CD14-positive monocyte (primary cell): Measurements from ENCODE around the gene CKS2. TPM values are rescaled to one million over a fixed set of nuclear protein-coding genes. Genes with fewer than 3 reads are reported as not detected.

Experiments
- DNase-seq, 3 donors: peaks; one replicate each; pipeline ENCODE4 v3.0.0-alpha.2; 2011 to 2022
- H2AFZ ChIP-seq: 2 replicates; pipeline ENCODE4 v1.6.0; 2012; ENCODE audit warnings: mild to moderate bottlenecking, low read depth, low read length, inconsistent platforms; ENCODE audit not compliant: insufficient read depth, poor library complexity, severe bottlenecking
- H3K27ac ChIP-seq, 2 donors: 1 replicate in 1 of 2; 2 replicates in 1 of 2; pipeline ENCODE4 v1.5.1; 2012 to 2013; ENCODE audit warnings: low read length in 2 of 2, control low read depth in 1 of 2, inconsistent platforms in 1 of 2, low read depth in 1 of 2, mild to moderate bottlenecking in 1 of 2
- H3K27me3 ChIP-seq, 2 donors: one replicate each; pipeline versions ENCODE4 v1.6.0 to v1.6.1; 2011 to 2013; ENCODE audit warnings: low read length in 2 of 2; ENCODE audit not compliant: control insufficient read depth in 2 of 2, insufficient read depth in 2 of 2
- H3K36me3 ChIP-seq, 2 donors: replicated peaks in 1 of 2; 1 replicate in 1 of 2; 2 replicates in 1 of 2; pipeline versions ENCODE4 v1.5.1 to v1.6.1; 2012 to 2013; ENCODE audit warnings: low read length in 2 of 2, control low read depth in 1 of 2, inconsistent platforms in 1 of 2, mild to moderate bottlenecking in 1 of 2; ENCODE audit not compliant: insufficient read depth in 2 of 2, control insufficient read depth in 1 of 2
- H3K4me1 ChIP-seq, 2 donors: 1 replicate in 1 of 2; 2 replicates in 1 of 2; pipeline versions ENCODE4 v1.5.1 to v1.6.1; 2012 to 2013; ENCODE audit warnings: low read length in 2 of 2, control low read depth in 1 of 2, inconsistent platforms in 1 of 2, mild to moderate bottlenecking in 1 of 2, moderate library complexity in 1 of 2; ENCODE audit not compliant: insufficient read depth in 2 of 2, control insufficient read depth in 1 of 2
- H3K4me2 ChIP-seq: replicated peaks from 2 replicates; pipeline ENCODE3; 2012; ENCODE audit warnings: low read length, moderate library complexity, mild to moderate bottlenecking; ENCODE audit not compliant: poor library complexity, severe bottlenecking; ENCODE audit errors: extremely low read depth
- H3K4me3 ChIP-seq, 3 experiments: fragments of 200-600 bp in 1 of 3; sonication (generic) in 1 of 3; replicated peaks in 1 of 3; 1 replicate in 2 of 3; 2 replicates in 1 of 3; pipeline ENCODE4 v1.5.1; 2011 to 2013; ENCODE audit warnings: low read length in 3 of 3, mild to moderate bottlenecking in 3 of 3, control low read depth in 2 of 3, low read depth in 2 of 3, inconsistent platforms in 1 of 3, moderate library complexity in 1 of 3
- H3K79me2 ChIP-seq: 2 replicates; pipeline ENCODE4 v1.6.0; 2012; ENCODE audit warnings: mild to moderate bottlenecking, control low read depth, inconsistent platforms, low read length, moderate library complexity; ENCODE audit not compliant: insufficient read depth
- H3K9ac ChIP-seq: 2 replicates; pipeline ENCODE4 v1.6.0; 2017; ENCODE audit warnings: low read length, mild to moderate bottlenecking; ENCODE audit not compliant: insufficient read depth, poor library complexity, severe bottlenecking
- H3K9me3 ChIP-seq, 2 donors: replicated peaks in 1 of 2; 1 replicate in 1 of 2; 2 replicates in 1 of 2; pipeline versions ENCODE4 v1.5.1 to v1.6.1; 2012 to 2013; ENCODE audit warnings: low read length in 2 of 2, control low read depth in 1 of 2; ENCODE audit not compliant: control insufficient read depth in 1 of 2, insufficient read depth in 1 of 2
- H4K20me1 ChIP-seq: 2 replicates; pipeline ENCODE4 v1.6.0; 2012; ENCODE audit warnings: mild to moderate bottlenecking, low read length, control low read depth, moderate library complexity; ENCODE audit not compliant: insufficient read depth
- H3K27ac Mint-ChIP-seq, 7 donors: one replicate each; pipeline ENCODE4 v1.8.0; 2020; ENCODE audit warnings: mild to moderate bottlenecking in 7 of 7, mixed read lengths in 7 of 7, moderate library complexity in 6 of 7, inconsistent platforms in 2 of 7
- H3K27me3 Mint-ChIP-seq, 3 donors: one replicate each; pipeline ENCODE4 v1.8.0; 2021 to 2022; ENCODE audit warnings: low read depth in 3 of 3, mild to moderate bottlenecking in 3 of 3, mixed read lengths in 3 of 3, moderate library complexity in 3 of 3, inconsistent platforms in 1 of 3
- H3K36me3 Mint-ChIP-seq, 2 donors: one replicate each; pipeline ENCODE4 v1.8.0; 2020; ENCODE audit warnings: mixed read lengths in 2 of 2, inconsistent platforms in 1 of 2, mild to moderate bottlenecking in 1 of 2
- H3K4me1 Mint-ChIP-seq: one replicate; pipeline ENCODE4 v1.8.0; 2020; ENCODE audit warnings: mild to moderate bottlenecking, mixed read lengths
- H3K4me3 Mint-ChIP-seq, 2 donors: one replicate each; pipeline ENCODE4 v1.8.0; 2020; ENCODE audit warnings: mild to moderate bottlenecking in 2 of 2, mixed read lengths in 2 of 2, moderate library complexity in 1 of 2
- H3K9me3 Mint-ChIP-seq, 7 donors: one replicate each; pipeline ENCODE4 v1.8.0; 2020 to 2022; ENCODE audit warnings: mixed read lengths in 7 of 7, mild to moderate bottlenecking in 6 of 7, moderate library complexity in 6 of 7, inconsistent platforms in 2 of 7
- WGBS: methylation state at CpG from one replicate; pipeline ENCODE4 v1.1.5; 2013; ENCODE audit warnings: missing lambda C conversion rate; ENCODE audit not compliant: insufficient coverage; 5-methylcytosine and 5-hydroxymethylcytosine counted together
- intact Hi-C, 2 donors: fragments of 100-400 bp; cut with micrococcal nuclease; formaldehyde crosslinking; loops; one replicate each; pipeline versions ENCODE4 v1.15.0 to v1.15.1; 2023
- polyA minus RNA-seq: library from RNA; depleted of rRNA, polyadenylated mRNA; stranded (reverse); fragments of >200 nt; gene quantifications from 2 replicates; pipeline ENCODE4 v1.2.3, GENCODE V29; 2012
- polyA plus RNA-seq, 3 donors: library from polyadenylated mRNA; depleted of rRNA in 1 of 3; unstranded in 2 of 3; stranded (reverse) in 1 of 3; fragments of 300-500 nt in 2 of 3; fragments of >200 nt in 1 of 3; fragmentation: Illumina TruSeq in 2 of 3; gene quantifications; 1 replicate in 2 of 3; 2 replicates in 1 of 3; pipeline ENCODE4 v1.2.3, GENCODE V29; 2012 to 2021
- total RNA-seq, 12 experiments: library from RNA in 1 of 12; stranded (reverse) in 1 of 12; fragments of 120-200 nt in 1 of 12; gene quantifications; one replicate each; pipeline ENCODE4 v1.2.4 and lab custom pipeline; 2013 to 2026; ENCODE audit warnings: mixed read lengths in 6 of 12, inconsistent platforms in 1 of 12
- TF ChIP-seq, protein P1 (sequence below): fragments of 200-600 bp; IDR thresholded peaks from one replicate; pipeline ENCODE4 v1.8.0; 2022; ENCODE audit warnings: antibody characterized with exemption, mild to moderate bottlenecking

Gene CKS2
- 29.0 TPM for total RNA-seq (2013)
- polyA plus RNA-seq, result 100 to 1,000 TPM in 1 of 3 donors, 10 to 100 TPM in 2; 12.3 to 142 (median 14.5) TPM
- 16.3 and 17.9 TPM in 2 replicates for polyA minus RNA-seq
- total RNA-seq (lab: John Stamatoyannopoulos, UW), result 13.8 to 32.6 (median 23.9) reads per million in 11 experiments

DNA sequence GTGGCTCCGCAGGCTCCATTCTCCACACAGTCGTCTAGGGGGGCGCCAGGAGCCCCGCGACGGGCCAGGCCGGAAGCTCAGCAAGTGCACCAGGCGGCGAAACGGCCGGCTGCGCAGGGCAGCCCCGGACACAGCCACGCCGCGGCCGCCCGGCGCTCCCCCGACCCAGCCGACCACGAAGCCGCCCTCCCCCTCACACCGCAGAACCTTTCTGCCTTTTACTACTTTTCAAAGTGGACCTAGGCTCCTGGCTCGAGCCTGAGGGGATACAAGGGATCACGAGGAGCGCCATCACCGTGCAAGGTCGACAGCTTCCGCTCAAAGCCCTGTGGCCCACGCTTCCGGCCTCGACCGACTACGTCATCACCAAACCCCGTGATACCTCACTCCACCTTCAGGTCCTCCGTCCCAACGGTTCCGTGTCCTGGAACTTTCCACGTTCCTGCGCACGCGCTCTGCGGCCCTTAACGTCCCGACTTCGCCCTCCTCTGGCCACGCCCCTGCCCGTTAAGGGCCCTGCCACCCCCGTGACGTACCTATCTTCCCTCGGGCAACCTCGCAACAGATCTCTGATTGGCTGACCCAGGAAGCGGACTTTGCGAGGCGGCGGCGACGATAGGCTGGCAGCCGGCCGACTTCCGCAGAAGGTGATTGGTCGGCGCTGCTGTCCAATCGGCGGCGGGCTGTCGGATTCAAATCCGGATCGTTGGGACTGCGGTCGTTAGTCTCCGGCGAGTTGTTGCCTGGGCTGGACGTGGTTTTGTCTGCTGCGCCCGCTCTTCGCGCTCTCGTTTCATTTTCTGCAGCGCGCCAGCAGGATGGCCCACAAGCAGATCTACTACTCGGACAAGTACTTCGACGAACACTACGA is at the start of gene CKS2:
TSS of gene CKS2 (plus strand) at position 721 of the 871 bp plus-strand sequence. CDS start at position 819, 98 bp downstream.
- Mint-ChIP-seq H3K9me3 (no peaks in the 10 kb centered on the region), H3K27me3 (peaks cover 0 to 2% (median 0%) of the 10 kb centered on the region in 3 donors), H3K4me1 (peaks cover 31% of the 10 kb centered on the region), H3K27ac (peak within 1 kb of the TSS; percentile 95 to 99 (median 98)), H3K4me3 (peak within 1 kb of the TSS; percentile 89 to 94), H3K36me3 (peaks cover 3 to 6% of the 10 kb centered on the region in 2 donors)
- TF ChIP-seq, protein P1, sequence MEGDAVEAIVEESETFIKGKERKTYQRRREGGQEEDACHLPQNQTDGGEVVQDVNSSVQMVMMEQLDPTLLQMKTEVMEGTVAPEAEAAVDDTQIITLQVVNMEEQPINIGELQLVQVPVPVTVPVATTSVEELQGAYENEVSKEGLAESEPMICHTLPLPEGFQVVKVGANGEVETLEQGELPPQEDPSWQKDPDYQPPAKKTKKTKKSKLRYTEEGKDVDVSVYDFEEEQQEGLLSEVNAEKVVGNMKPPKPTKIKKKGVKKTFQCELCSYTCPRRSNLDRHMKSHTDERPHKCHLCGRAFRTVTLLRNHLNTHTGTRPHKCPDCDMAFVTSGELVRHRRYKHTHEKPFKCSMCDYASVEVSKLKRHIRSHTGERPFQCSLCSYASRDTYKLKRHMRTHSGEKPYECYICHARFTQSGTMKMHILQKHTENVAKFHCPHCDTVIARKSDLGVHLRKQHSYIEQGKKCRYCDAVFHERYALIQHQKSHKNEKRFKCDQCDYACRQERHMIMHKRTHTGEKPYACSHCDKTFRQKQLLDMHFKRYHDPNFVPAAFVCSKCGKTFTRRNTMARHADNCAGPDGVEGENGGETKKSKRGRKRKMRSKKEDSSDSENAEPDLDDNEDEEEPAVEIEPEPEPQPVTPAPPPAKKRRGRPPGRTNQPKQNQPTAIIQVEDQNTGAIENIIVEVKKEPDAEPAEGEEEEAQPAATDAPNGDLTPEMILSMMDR, result no peak
- Histone ChIP-seq H3K79me2 (peaks cover 59% of the 10 kb centered on the region), H3K4me2 (peak within 1 kb of the TSS; percentile 96), H3K27me3 (no peaks in the 10 kb centered on the region), H4K20me1 (no peaks in the 10 kb centered on the region), H2AFZ (peak within 1 kb of the TSS; percentile 79), H3K4me1 (peaks cover 19 to 44% of the 10 kb centered on the region in 2 donors), H3K27ac (peak within 1 kb of the TSS; percentile 91 to 99), H3K9ac (peak within 1 kb of the TSS; percentile 99), H3K36me3 (peaks cover 0 to 1% of the 10 kb centered on the region in 2 donors), H3K4me3 (peak within 1 kb of the TSS; percentile 68 to 97 (median 89)), H3K9me3 (no peaks in the 10 kb centered on the region)
- WGBS, result 0% methylated on average over 78 of the region's 86 CpGs
- intact Hi-C loops, result loop anchor here (10.0 kb wide), 2 partner anchors 74 to 214 kb away; no protein-coding TSS in a partner anchor
- peak; percentile 100 for DNase-seq

DNA sequence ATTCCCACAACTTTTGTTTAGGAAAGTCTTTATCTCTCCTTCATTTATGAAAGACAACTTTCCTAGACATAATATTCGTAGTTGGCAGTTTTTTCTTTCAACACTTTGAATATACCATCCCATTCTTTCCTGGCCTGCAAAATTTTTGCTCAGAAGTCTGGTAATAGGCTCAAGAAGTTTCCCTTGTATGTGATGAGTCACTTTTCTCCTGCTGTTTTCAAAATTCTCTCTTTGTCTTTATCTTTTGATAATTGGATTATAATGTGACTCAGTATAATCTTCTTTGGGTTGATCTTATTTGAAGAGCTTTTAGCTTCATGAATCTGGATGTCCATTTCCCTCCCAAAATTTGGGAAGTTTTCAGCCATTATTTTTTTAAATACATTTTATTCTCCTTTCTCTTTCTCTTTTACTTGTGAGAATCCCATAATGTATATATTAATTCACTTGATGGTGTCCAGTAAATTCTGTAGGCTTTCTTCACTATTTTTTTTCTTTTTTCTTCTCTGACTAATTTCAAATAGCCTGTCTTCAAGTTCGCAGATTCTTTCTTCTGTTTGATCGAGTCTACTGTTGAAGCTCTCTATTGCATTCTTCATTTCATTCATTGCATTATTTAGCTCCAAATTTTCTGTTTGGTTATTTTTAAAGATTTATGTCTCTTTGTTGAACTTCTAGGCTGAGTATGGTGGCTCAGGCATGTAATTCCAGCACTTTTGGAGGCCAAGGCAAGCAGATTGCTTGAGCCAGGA is 37.3 kb upstream of the CKS2 start:
- DNase-seq, result no peak
- Mint-ChIP-seq H3K36me3 (no peaks in the 10 kb centered on the region), H3K27me3 (peaks cover 1 to 11% (median 6%) of the 10 kb centered on the region in 3 donors), H3K4me3 (no peak overlapping the region), H3K9me3 (peaks cover 19 to 48% (median 43%) of the 10 kb centered on the region in 7 donors), H3K27ac (no peak overlapping the region), H3K4me1 (peaks cover 2% of the 10 kb centered on the region)
- no peak overlapping the region for H3K4me3 ChIP-seq
- no CpG with 5 or more reads among the region's 3 CpGs for WGBS
- intact Hi-C loops, result no loop called here
- H3K79me2 ChIP-seq, result no peaks in the 10 kb centered on the region
- no peaks in the 10 kb centered on the region for H3K36me3 ChIP-seq
- H3K9ac ChIP-seq, result no peak overlapping the region
- no peaks in the 10 kb centered on the region for H3K4me1 ChIP-seq
- TF ChIP-seq, protein P1, result no peak
- H4K20me1 ChIP-seq, result no peaks in the 10 kb centered on the region
- H3K4me2 ChIP-seq, result no peak overlapping the region
- no peak overlapping the region for H3K27ac ChIP-seq
- peaks cover 22 to 38% of the 10 kb centered on the region in 2 donors for H3K9me3 ChIP-seq
- no peak overlapping the region for H2AFZ ChIP-seq
- no peaks in the 10 kb centered on the region for H3K27me3 ChIP-seq
